Measurements from ENCODE around the gene RPF1.
A peak's percentile ranks its signal among the peaks of the same experiment; 100 is the strongest.

The RPF1 gene

DNA sequence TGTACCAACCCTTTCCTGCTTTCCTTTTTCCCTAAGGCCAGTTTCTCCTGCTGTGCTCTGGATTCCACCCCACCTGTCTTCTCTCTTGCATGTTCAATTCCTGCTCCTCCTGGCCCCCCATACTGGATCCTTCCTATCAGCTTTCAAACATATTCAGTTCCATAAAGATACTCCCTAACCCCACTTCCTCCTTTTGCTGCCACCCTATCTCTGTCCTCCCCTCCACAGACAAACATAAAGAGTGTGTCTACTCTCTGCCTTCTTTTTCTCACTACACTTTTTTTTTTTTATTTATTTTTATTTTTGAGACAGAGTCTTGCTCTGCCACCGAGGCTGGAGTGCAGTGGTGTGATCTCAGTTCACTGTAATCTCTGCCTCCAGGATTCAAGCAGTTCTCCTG lies 16.9 kb upstream of the RPF1 start:
- Histone ChIP-seq H2AFZ (ENCODE audit: low read depth, low read length) (no peak overlapping the region), H3K27me3 (ENCODE audit: insufficient read depth, low read length) (peaks cover 3% of the 10 kb centered on the region), H3K4me1 (ENCODE audit: insufficient read depth, low read length) (no peaks in the 10 kb centered on the region), H3K9me3 (ENCODE audit: low read length) (no peaks in the 10 kb centered on the region), H3K36me3 (ENCODE audit: insufficient read depth, low read length) (no peaks in the 10 kb centered on the region), H3K4me3 (ENCODE audit: low read length) (no peak overlapping the region)

- H3K4me1 ChIP-seq (ENCODE audit: insufficient read depth, low read length) = no peaks in the 10 kb centered on the region
- H3K27me3 ChIP-seq (ENCODE audit: insufficient read depth, low read length) = peaks cover 3% of the 10 kb centered on the region
- H2AFZ ChIP-seq (ENCODE audit: low read depth, low read length) = no peak overlapping the region
- no peak overlapping the region for H3K4me3 ChIP-seq (ENCODE audit: low read length)
- H3K9me3 ChIP-seq (ENCODE audit: low read length) = no peaks in the 10 kb centered on the region
- no peaks in the 10 kb centered on the region for H3K36me3 ChIP-seq (ENCODE audit: insufficient read depth, low read length)
Measured at GRCh38 chr1:84467298-84467697, 11.8 kb upstream of the RPF1 start.

GRCh38 chr1:84476225-84476624 lies 2.8 kb upstream of the RPF1 start:
- Histone ChIP-seq H3K4me3 (ENCODE audit: low read length) (no peak overlapping the region), H3K27me3 (ENCODE audit: insufficient read depth, low read length) (peaks cover 6% of the 10 kb centered on the region), H3K36me3 (ENCODE audit: insufficient read depth, low read length) (peaks cover 1% of the 10 kb centered on the region), H3K9me3 (ENCODE audit: low read length) (peaks cover 6% of the 10 kb centered on the region), H3K4me1 (ENCODE audit: insufficient read depth, low read length) (peaks cover 12% of the 10 kb centered on the region), H2AFZ (ENCODE audit: low read depth, low read length) (no peak overlapping the region)

GRCh38 chr1:84479998-84480397 lies 932 bp downstream of the RPF1 start:
- peak overlapping the region; percentile 88 for H3K4me3 ChIP-seq (ENCODE audit: low read length)
- H3K9me3 ChIP-seq (ENCODE audit: low read length) = peaks cover 6% of the 10 kb centered on the region
- peaks cover 14% of the 10 kb centered on the region for H3K4me1 ChIP-seq (ENCODE audit: insufficient read depth, low read length)
- H3K36me3 ChIP-seq (ENCODE audit: insufficient read depth, low read length) = peaks cover 27% of the 10 kb centered on the region
- H2AFZ ChIP-seq (ENCODE audit: low read depth, low read length) = peak overlapping the region; percentile 94
- peaks cover 4% of the 10 kb centered on the region for H3K27me3 ChIP-seq (ENCODE audit: insufficient read depth, low read length)

DNA sequence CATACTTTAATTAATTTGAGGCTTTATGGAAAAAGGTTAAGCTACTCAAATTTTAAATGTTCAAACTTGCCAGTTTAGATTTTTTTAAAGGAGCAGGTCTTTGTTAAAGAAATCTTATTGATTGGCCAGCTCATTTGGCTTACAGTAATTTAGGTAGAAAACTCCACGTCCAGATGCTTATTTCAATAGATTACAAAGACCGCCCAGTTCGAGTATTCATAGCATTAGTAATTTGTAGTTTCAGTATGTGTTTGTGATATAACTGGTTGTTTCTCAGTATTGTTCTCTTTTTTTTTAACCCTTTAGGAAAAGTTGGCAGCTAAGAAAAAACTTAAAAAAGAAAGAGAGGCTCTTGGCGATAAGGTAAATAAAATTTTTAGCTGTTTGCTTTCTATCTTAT lies 1.6 kb downstream of the RPF1 start:
- Histone ChIP-seq H3K4me1 (ENCODE audit: insufficient read depth, low read length) (peaks cover 14% of the 10 kb centered on the region), H2AFZ (ENCODE audit: low read depth, low read length) (no peak overlapping the region), H3K4me3 (ENCODE audit: low read length) (peak overlapping the region; percentile 88), H3K36me3 (ENCODE audit: insufficient read depth, low read length) (peaks cover 33% of the 10 kb centered on the region), H3K27me3 (ENCODE audit: insufficient read depth, low read length) (peaks cover 4% of the 10 kb centered on the region), H3K9me3 (ENCODE audit: low read length) (peaks cover 6% of the 10 kb centered on the region)

DNA sequence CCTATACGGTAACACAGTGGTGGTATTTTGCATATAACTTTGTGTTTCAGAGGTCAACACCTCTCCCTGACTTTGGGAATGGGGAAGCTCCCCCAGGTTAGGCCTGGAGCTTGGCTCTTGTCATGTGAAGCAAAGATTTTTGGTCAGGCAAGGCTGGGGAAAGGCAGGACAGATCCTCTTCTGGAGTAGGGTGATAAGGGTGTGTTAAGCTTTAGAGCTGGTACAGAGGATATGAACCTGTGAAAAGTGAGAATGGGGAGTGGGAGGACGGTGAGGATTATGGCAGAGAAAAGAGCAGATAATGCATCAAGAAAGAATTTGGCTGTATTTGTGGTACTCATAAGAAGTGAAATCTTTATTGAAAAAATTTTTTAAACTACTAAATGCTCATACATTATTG lies 2.3 kb downstream of the RPF1 start:
- Histone ChIP-seq H2AFZ (ENCODE audit: low read depth, low read length) (no peak overlapping the region), H3K9me3 (ENCODE audit: low read length) (peaks cover 6% of the 10 kb centered on the region), H3K36me3 (ENCODE audit: insufficient read depth, low read length) (peaks cover 34% of the 10 kb centered on the region), H3K27me3 (ENCODE audit: insufficient read depth, low read length) (peaks cover 4% of the 10 kb centered on the region), H3K4me1 (ENCODE audit: insufficient read depth, low read length) (peaks cover 14% of the 10 kb centered on the region), H3K4me3 (ENCODE audit: low read length) (no peak overlapping the region)

GRCh38 chr1:84488107-84488506 lies 9.0 kb downstream of the RPF1 start:
- H3K9me3 ChIP-seq (ENCODE audit: low read length) = no peaks in the 10 kb centered on the region
- H3K4me1 ChIP-seq (ENCODE audit: insufficient read depth, low read length) = no peaks in the 10 kb centered on the region
- H3K36me3 ChIP-seq (ENCODE audit: insufficient read depth, low read length) = peaks cover 59% of the 10 kb centered on the region
- H3K4me3 ChIP-seq (ENCODE audit: low read length) = no peak overlapping the region
- no peak overlapping the region for H2AFZ ChIP-seq (ENCODE audit: low read depth, low read length)
- H3K27me3 ChIP-seq (ENCODE audit: insufficient read depth, low read length) = no peaks in the 10 kb centered on the region

DNA sequence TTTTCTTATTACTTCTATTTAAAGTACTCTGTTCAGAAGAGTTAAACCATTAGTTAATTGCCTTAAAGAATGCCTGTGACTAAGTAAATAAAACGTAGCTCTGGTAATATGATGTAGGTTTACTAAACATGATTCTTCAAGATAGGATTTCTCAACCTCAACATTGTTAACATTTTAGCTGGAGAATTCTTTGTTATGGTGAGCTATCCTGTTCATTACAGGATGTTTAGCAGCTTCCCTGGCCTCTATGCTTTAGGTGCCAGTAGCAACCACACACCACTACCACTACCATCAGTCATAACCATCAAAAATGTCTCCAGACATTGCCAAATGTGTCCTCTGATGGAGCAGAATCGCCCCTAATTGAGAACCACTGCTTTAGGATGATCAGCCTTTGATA lies 10.7 kb downstream of the RPF1 start:
- H3K9me3 ChIP-seq (ENCODE audit: low read length) = no peaks in the 10 kb centered on the region
- peaks cover 49% of the 10 kb centered on the region for H3K36me3 ChIP-seq (ENCODE audit: insufficient read depth, low read length)
- H3K27me3 ChIP-seq (ENCODE audit: insufficient read depth, low read length) = no peaks in the 10 kb centered on the region
- H2AFZ ChIP-seq (ENCODE audit: low read depth, low read length) = no peak overlapping the region
- no peak overlapping the region for H3K4me3 ChIP-seq (ENCODE audit: low read length)
- no peaks in the 10 kb centered on the region for H3K4me1 ChIP-seq (ENCODE audit: insufficient read depth, low read length)

- Histone ChIP-seq H2AFZ (ENCODE audit: low read depth, low read length) (no peak overlapping the region), H3K9me3 (ENCODE audit: low read length) (no peaks in the 10 kb centered on the region), H3K36me3 (ENCODE audit: insufficient read depth, low read length) (peaks cover 68% of the 10 kb centered on the region), H3K4me3 (ENCODE audit: low read length) (no peak overlapping the region), H3K4me1 (ENCODE audit: insufficient read depth, low read length) (no peaks in the 10 kb centered on the region), H3K27me3 (ENCODE audit: insufficient read depth, low read length) (no peaks in the 10 kb centered on the region)
Measured at GRCh38 chr1:84492726-84493125, 13.7 kb downstream of the RPF1 start.

- Histone ChIP-seq H2AFZ (ENCODE audit: low read depth, low read length) (no peak overlapping the region), H3K36me3 (ENCODE audit: insufficient read depth, low read length) (peaks cover 77% of the 10 kb centered on the region), H3K4me1 (ENCODE audit: insufficient read depth, low read length) (no peaks in the 10 kb centered on the region)
Measured at GRCh38 chr1:84493747-84494146, 14.7 kb downstream of the RPF1 start.

DNA sequence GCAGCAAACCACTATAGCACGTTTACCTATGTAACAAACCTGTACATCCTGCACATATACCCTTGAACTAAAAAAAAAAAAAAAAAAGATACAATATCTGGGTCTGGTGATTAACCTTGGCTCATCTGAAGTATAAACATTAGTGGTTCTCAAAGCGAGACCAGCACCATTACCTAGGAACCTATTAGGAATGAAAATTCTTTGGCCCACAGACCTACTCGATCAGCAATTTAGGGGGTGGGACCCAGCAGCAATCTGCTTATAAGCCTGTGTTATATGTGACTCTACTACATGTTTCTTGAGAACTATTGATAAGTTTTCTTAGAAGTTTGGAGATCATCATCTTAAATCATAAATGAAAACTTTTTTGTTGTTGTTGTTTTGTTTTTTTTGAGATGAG lies 17.4 kb downstream of the RPF1 start:
- no peaks in the 10 kb centered on the region for H3K27me3 ChIP-seq (ENCODE audit: insufficient read depth, low read length)
- H3K4me1 ChIP-seq (ENCODE audit: insufficient read depth, low read length) = peaks cover under 1% of the 10 kb centered on the region
- no peak overlapping the region for H2AFZ ChIP-seq (ENCODE audit: low read depth, low read length)
- peaks cover 79% of the 10 kb centered on the region for H3K36me3 ChIP-seq (ENCODE audit: insufficient read depth, low read length)
- no peaks in the 10 kb centered on the region for H3K9me3 ChIP-seq (ENCODE audit: low read length)
- no peak overlapping the region for H3K4me3 ChIP-seq (ENCODE audit: low read length)

More at GRCh38 chr1:84493747-84494146, 14.7 kb downstream of the RPF1 start:
- H3K27me3 ChIP-seq (ENCODE audit: insufficient read depth, low read length) = no peaks in the 10 kb centered on the region
- no peak overlapping the region for H3K4me3 ChIP-seq (ENCODE audit: low read length)
- H3K9me3 ChIP-seq (ENCODE audit: low read length) = no peaks in the 10 kb centered on the region

DNA sequence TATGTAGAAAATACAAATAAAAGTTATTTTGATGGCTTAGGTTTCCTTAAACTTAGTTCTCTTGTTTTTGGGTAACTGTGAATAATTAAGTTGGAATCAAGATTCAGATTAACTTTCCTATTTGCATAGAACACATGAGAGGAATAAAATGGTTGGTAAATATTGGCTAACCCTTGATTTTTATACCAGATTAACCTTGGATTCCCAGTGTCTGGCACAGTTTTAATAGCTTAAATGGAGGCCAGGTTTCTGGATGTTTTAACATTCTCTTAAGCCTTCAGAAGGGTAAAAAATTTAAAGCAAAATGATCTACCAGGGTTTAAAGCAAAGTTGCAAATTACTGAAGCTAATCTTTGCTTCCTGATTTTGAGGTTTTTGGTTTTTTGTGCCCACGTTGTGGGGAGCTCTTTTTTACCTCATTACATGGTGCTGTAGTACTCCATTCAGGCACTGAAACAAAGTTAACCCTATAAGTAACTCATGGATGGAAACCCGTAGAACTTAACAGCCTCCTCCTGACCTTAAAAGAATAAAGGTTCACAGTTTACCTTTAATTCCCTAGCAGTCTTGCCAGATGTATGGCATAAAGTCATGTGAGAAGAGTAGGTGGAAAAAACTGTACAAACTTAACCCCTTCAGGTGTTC lies 18.7 kb downstream of the RPF1 start:
- H3K36me3 ChIP-seq (ENCODE audit: insufficient read depth, low read length) = peaks cover 68% of the 10 kb centered on the region

GRCh38 chr1:84502927-84503326 lies 23.9 kb downstream of the RPF1 start:
- H3K9me3 ChIP-seq (ENCODE audit: low read length) = no peaks in the 10 kb centered on the region
- H2AFZ ChIP-seq (ENCODE audit: low read depth, low read length) = no peak overlapping the region
- H3K27me3 ChIP-seq (ENCODE audit: insufficient read depth, low read length) = no peaks in the 10 kb centered on the region
- H3K36me3 ChIP-seq (ENCODE audit: insufficient read depth, low read length) = peaks cover 32% of the 10 kb centered on the region
- H3K4me3 ChIP-seq (ENCODE audit: low read length) = no peak overlapping the region
- peaks cover 32% of the 10 kb centered on the region for H3K4me1 ChIP-seq (ENCODE audit: insufficient read depth, low read length)

More for the DNA sequence above, 18.7 kb downstream of the RPF1 start:
- H3K4me3 ChIP-seq (ENCODE audit: low read length) = no peak overlapping the region
- H3K27me3 ChIP-seq (ENCODE audit: insufficient read depth, low read length) = no peaks in the 10 kb centered on the region
- H3K4me1 ChIP-seq (ENCODE audit: insufficient read depth, low read length) = peaks cover 3% of the 10 kb centered on the region
- H2AFZ ChIP-seq (ENCODE audit: low read depth, low read length) = no peak overlapping the region
- no peaks in the 10 kb centered on the region for H3K9me3 ChIP-seq (ENCODE audit: low read length)
